Ishikawa (cell line): ENCODE measurements around the gene MPND.

Source experiments
- CEBPB ChIP-seq: IDR thresholded peaks from 2 replicates; pipeline ENCODE4 v1.6.1; 2012
- CREB1 ChIP-seq: IDR thresholded peaks from 2 replicates; pipeline ENCODE4 v1.6.1; 2012; ENCODE audit warnings: low read depth
- EGR1 ChIP-seq: IDR thresholded peaks from 2 replicates; pipeline ENCODE4 v1.6.1; 2012
- EP300 ChIP-seq: IDR thresholded peaks from 2 replicates; pipeline ENCODE4 v1.6.1; 2012; ENCODE audit warnings: borderline replicate concordance
- FOXM1 ChIP-seq: IDR thresholded peaks from 2 replicates; pipeline ENCODE4 v1.6.1; 2012; ENCODE audit warnings: low read depth, borderline replicate concordance
- MAX ChIP-seq: IDR thresholded peaks from 2 replicates; pipeline ENCODE4 v1.6.1; 2012
- NFIC ChIP-seq: IDR thresholded peaks from 2 replicates; pipeline ENCODE4 v1.6.1; 2012
- RAD21 ChIP-seq: IDR thresholded peaks from 2 replicates; pipeline ENCODE4 v1.6.1; 2012; ENCODE audit warnings: low read depth
- TAF1 ChIP-seq: IDR thresholded peaks from 2 replicates; pipeline ENCODE4 v1.6.1; 2012; ENCODE audit warnings: low read depth, mild to moderate bottlenecking
- TCF12 ChIP-seq: IDR thresholded peaks from 2 replicates; pipeline ENCODE4 v1.6.1; 2012; ENCODE audit warnings: low read depth
- TEAD4 ChIP-seq: IDR thresholded peaks from 2 replicates; pipeline ENCODE4 v1.6.1; 2012
- YY1 ChIP-seq: IDR thresholded peaks from 2 replicates; pipeline ENCODE4 v1.6.1; 2012; ENCODE audit warnings: low read depth
- ZBTB7A ChIP-seq: IDR thresholded peaks from 2 replicates; pipeline ENCODE4 v1.6.1; 2012; ENCODE audit warnings: low read depth
- TF ChIP-seq, protein P1 (sequence below): IDR thresholded peaks from 2 replicates; pipeline ENCODE4 v1.6.1; 2012
- TF ChIP-seq, protein P2 (sequence below): IDR thresholded peaks from 2 replicates; pipeline ENCODE4 v1.6.1; 2012; ENCODE audit warnings: low read depth, mild to moderate bottlenecking

Gene MPND

DNA sequence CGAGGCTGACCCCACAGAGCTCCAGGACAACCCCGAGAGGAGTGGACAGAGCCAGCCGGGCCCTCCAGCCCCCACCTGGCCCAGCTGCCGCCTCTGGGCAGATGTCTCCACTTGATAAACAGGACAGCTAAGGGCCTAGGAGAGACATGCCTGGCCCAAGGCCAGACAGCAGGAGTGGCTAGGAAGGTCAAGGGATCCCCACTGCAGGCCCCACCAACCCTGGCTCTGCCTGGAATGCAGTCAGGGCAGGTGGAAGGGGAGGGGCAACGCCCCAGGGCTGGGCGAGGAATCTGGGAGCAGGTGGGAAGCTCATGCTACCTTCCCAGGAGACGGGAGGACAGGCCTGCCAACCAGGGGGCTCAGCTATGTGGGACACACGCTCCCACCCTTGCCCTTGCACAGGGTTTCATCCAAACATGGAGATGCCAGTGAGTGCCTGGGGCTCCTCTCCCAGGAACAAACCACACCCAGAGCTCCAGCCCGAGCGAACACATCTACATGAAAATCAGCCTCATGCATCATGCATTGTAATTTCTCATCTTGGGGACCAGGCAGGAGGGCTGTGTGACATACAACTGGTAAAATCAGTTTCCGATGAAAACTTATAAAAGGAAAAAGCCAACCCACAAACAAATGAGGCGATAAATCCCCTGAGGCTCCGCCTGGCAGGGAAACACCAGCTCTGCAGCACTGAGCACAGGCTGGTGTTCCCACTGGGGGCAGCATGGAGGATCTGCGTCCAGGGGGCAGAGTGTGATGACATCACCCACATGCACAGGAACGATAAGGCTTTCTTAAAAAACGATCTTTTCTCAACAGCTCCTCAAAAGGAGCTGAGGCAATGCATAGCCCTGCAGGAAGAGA lies 32.0 kb downstream of the MPND start:
- TF ChIP-seq TCF12 (peak; percentile 98), EGR1 (no peak), TAF1 (peak; percentile 45; the same call in 1 of the 2 replicates), CEBPB (peak; percentile 10; the same call in 1 of the 2 replicates), TEAD4 (peak; percentile 99), YY1 (peak; percentile 57; the same call in 1 of the 2 replicates), ZBTB7A (peak; percentile 23; the same call in 1 of the 2 replicates), MAX (peak; percentile 68), EP300 (peak; percentile 93), CREB1 (no peak), NFIC (peak; percentile 96), RAD21 (no peak), FOXM1 (peak; percentile 87)
- TF ChIP-seq, protein P1, sequence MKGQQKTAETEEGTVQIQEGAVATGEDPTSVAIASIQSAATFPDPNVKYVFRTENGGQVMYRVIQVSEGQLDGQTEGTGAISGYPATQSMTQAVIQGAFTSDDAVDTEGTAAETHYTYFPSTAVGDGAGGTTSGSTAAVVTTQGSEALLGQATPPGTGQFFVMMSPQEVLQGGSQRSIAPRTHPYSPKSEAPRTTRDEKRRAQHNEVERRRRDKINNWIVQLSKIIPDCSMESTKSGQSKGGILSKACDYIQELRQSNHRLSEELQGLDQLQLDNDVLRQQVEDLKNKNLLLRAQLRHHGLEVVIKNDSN: no peak
- TF ChIP-seq, protein P2, sequence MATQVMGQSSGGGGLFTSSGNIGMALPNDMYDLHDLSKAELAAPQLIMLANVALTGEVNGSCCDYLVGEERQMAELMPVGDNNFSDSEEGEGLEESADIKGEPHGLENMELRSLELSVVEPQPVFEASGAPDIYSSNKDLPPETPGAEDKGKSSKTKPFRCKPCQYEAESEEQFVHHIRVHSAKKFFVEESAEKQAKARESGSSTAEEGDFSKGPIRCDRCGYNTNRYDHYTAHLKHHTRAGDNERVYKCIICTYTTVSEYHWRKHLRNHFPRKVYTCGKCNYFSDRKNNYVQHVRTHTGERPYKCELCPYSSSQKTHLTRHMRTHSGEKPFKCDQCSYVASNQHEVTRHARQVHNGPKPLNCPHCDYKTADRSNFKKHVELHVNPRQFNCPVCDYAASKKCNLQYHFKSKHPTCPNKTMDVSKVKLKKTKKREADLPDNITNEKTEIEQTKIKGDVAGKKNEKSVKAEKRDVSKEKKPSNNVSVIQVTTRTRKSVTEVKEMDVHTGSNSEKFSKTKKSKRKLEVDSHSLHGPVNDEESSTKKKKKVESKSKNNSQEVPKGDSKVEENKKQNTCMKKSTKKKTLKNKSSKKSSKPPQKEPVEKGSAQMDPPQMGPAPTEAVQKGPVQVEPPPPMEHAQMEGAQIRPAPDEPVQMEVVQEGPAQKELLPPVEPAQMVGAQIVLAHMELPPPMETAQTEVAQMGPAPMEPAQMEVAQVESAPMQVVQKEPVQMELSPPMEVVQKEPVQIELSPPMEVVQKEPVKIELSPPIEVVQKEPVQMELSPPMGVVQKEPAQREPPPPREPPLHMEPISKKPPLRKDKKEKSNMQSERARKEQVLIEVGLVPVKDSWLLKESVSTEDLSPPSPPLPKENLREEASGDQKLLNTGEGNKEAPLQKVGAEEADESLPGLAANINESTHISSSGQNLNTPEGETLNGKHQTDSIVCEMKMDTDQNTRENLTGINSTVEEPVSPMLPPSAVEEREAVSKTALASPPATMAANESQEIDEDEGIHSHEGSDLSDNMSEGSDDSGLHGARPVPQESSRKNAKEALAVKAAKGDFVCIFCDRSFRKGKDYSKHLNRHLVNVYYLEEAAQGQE: no peak

DNA sequence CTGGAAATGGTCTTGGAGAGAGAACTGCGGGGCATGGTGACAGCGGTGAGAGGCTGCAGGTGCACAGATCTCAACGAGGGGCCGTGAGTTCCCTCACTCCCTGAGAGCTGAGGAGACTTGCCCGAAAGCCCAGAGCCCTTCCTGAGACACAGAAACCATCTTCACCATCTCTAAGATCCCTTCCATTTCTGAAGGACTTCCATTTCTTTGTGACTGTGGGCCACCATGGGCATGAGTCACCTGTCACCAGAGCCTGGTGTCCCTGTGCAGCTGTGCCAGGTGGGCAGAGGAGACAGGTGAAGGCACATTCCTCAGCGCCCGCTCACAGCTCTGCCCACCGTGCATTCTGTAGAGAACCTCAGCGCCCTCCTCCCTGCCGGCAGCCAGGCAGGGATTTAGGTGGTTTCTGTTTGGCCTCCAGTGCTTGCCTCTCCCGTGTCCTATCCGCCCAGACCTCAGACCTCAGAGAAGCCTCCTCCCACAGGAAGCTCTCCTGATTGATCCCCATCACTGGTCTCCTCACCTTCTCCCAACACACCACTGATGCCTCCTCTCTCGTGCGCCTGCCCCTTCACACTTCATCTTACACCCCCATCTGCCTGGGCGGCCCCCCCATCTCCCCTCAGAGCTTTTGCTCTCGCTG lies 32.8 kb downstream of the MPND start:
- TF ChIP-seq TCF12 (no peak), YY1 (0 out of 2 replicates have a peak, but pooled peaks have one; percentile 11)

DNA sequence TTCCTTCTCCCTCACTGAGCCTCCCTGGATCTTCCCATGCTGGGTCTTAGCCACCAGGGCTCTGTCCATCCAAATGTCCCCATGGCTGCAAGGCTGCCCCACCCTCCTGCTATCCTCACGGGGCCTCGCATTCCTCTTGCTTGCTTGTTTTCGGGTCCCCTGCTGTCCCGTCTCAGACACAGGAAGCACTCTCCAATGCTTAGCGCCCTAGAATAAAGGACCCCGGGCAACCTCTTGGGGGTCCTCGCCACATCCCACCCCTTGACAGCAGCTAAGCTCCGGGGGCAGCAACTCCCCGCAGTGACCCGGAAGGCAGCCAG lies 33.3 kb downstream of the MPND start:
- TF ChIP-seq FOXM1: peak; percentile 43; the same call in 1 of the 2 replicates
- peak; percentile 62 for TF ChIP-seq EP300
- TF ChIP-seq EGR1: no peak
- TF ChIP-seq TCF12: peak; percentile 46
- TF ChIP-seq ZBTB7A: no peak

GRCh38 chr19:4376991-4377781 lies 33.8 kb downstream of the MPND start:
- TF ChIP-seq, protein P2: no peak
- TF ChIP-seq EGR1 (no peak), EP300 (0 out of 2 replicates have a peak, but pooled peaks have one; percentile 43), ZBTB7A (0 out of 2 replicates have a peak, but pooled peaks have one; percentile 54), TEAD4 (peak; percentile 44), FOXM1 (peak; percentile 11; the same call in 1 of the 2 replicates), CEBPB (no peak), TAF1 (0 out of 2 replicates have a peak, but pooled peaks have one; percentile 26), MAX (peak; percentile 69), NFIC (0 out of 2 replicates have a peak, but pooled peaks have one; percentile 30), YY1 (no peak), CREB1 (no peak), TCF12 (peak; percentile 1; the same call in 1 of the 2 replicates), RAD21 (no peak)
- TF ChIP-seq, protein P1: peak; percentile 85

- no peak for TF ChIP-seq CEBPB
- no peak for TF ChIP-seq EGR1
- 0 out of 2 replicates have a peak, but pooled peaks have one; percentile 8 for TF ChIP-seq ZBTB7A
Measured at GRCh38 chr19:4378886-4379285, 35.5 kb downstream of the MPND start.
